IPS-18a (cell line): ENCODE data around the gene BLVRA.

Experiments
- H3K27ac ChIP-seq: one replicate; pipeline ENCODE4 v1.5.1; 2013; ENCODE audit warnings: low read length
- H3K27me3 ChIP-seq: one replicate; pipeline ENCODE4 v1.6.1; 2013; ENCODE audit warnings: mild to moderate bottlenecking, low read length; ENCODE audit not compliant: control insufficient read depth, insufficient read depth
- H3K36me3 ChIP-seq: one replicate; pipeline ENCODE4 v1.6.1; 2013; ENCODE audit warnings: low read depth, low read length; ENCODE audit not compliant: control insufficient read depth
- H3K4me1 ChIP-seq: one replicate; pipeline ENCODE4 v1.6.1; 2013; ENCODE audit warnings: low read depth, low read length; ENCODE audit not compliant: control insufficient read depth
- H3K4me3 ChIP-seq: one replicate; pipeline ENCODE4 v1.5.1; 2013; ENCODE audit warnings: low read length
- H3K9ac ChIP-seq: one replicate; pipeline ENCODE4 v1.6.1; 2013; ENCODE audit warnings: mild to moderate bottlenecking, low read length, moderate library complexity
- H3K9me3 ChIP-seq: one replicate; pipeline ENCODE4 v1.6.1; 2013; ENCODE audit warnings: low read depth, low read length; ENCODE audit not compliant: control insufficient read depth

The BLVRA gene

GRCh38 chr7:43851805-43852204, 93.3 kb downstream of the BLVRA start:
- H3K9ac ChIP-seq = no peak overlapping the region
- H3K9me3 ChIP-seq = no peaks in the 10 kb centered on the region
- no peaks in the 10 kb centered on the region for H3K4me1 ChIP-seq
- H3K36me3 ChIP-seq = no peaks in the 10 kb centered on the region
- no peaks in the 10 kb centered on the region for H3K27me3 ChIP-seq
- no peak overlapping the region for H3K4me3 ChIP-seq
- H3K27ac ChIP-seq = no peak overlapping the region

GRCh38 chr7:43855176-43855575, 96.7 kb downstream of the BLVRA start:
- Histone ChIP-seq H3K9ac (no peak overlapping the region), H3K9me3 (no peaks in the 10 kb centered on the region), H3K4me1 (no peaks in the 10 kb centered on the region)

GRCh38 chr7:43856316-43856715, 97.8 kb downstream of the BLVRA start:
- Histone ChIP-seq H3K9me3 (no peaks in the 10 kb centered on the region), H3K9ac (no peak overlapping the region), H3K27me3 (no peaks in the 10 kb centered on the region), H3K4me3 (no peak overlapping the region), H3K27ac (no peak overlapping the region), H3K36me3 (no peaks in the 10 kb centered on the region), H3K4me1 (no peaks in the 10 kb centered on the region)

More at GRCh38 chr7:43855176-43855575, 96.7 kb downstream of the BLVRA start:
- no peak overlapping the region for H3K27ac ChIP-seq
- H3K4me3 ChIP-seq = no peak overlapping the region
- H3K36me3 ChIP-seq = no peaks in the 10 kb centered on the region
- H3K27me3 ChIP-seq = no peaks in the 10 kb centered on the region
